ENCODE measurements around the gene TINAGL1.

The TINAGL1 gene

DNA sequence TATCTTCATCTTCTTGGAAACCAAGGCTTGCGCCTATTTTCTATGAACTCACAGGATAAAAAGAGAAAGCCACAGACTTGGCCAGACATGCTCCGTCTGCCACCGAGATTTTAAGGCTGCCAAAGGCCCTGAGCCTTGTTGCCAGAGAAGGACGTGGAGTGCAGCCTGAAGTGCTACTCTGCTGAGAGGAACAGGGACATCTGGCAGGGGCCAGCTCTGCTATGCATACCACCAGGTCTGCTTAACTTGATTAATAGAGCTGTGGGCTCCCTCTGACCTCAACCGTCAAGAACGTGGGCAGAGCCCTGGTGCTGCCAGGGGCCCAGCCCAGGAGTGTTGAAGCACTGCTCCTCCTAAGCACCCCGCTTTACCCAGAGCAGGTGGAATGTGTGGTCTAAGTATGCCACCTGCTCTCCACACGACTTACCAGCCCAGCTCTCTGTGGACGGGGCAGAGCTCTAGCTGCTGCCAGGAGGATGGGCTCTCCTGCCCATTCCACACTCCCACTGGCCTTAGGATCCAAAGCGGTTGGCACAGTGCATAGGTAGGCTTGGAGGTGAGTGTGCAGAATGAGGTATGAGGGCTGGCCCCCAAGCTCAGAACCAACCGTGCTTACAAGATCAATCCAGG is 51.7 kb downstream of the TINAGL1 start:
- H3K4me3 ChIP-seq (ENCODE audit: severe bottlenecking) = no peak overlapping the region
- H3K4me1 ChIP-seq (ENCODE audit: insufficient read depth, poor library complexity, severe bottlenecking) = no peaks in the 10 kb centered on the region
- ATAC-seq (ENCODE audit: low read depth) (no peak), DNase-seq (ENCODE audit: low spot score) (no peak)
- H3K27me3 ChIP-seq (ENCODE audit: insufficient read depth, poor library complexity, severe bottlenecking) = no peaks in the 10 kb centered on the region
- H3K27ac ChIP-seq (ENCODE audit: poor library complexity, severe bottlenecking) = no peak overlapping the region
- TF ChIP-seq, protein P1, sequence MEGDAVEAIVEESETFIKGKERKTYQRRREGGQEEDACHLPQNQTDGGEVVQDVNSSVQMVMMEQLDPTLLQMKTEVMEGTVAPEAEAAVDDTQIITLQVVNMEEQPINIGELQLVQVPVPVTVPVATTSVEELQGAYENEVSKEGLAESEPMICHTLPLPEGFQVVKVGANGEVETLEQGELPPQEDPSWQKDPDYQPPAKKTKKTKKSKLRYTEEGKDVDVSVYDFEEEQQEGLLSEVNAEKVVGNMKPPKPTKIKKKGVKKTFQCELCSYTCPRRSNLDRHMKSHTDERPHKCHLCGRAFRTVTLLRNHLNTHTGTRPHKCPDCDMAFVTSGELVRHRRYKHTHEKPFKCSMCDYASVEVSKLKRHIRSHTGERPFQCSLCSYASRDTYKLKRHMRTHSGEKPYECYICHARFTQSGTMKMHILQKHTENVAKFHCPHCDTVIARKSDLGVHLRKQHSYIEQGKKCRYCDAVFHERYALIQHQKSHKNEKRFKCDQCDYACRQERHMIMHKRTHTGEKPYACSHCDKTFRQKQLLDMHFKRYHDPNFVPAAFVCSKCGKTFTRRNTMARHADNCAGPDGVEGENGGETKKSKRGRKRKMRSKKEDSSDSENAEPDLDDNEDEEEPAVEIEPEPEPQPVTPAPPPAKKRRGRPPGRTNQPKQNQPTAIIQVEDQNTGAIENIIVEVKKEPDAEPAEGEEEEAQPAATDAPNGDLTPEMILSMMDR (IDR thresholded peaks at IDR 0.05; ENCODE audit: poor library complexity, severe bottlenecking) = no peak
- H3K36me3 ChIP-seq (ENCODE audit: low read depth) = peaks cover 37% of the 10 kb centered on the region
- no peaks in the 10 kb centered on the region for H3K9me3 ChIP-seq (ENCODE audit: severe bottlenecking)

DNA sequence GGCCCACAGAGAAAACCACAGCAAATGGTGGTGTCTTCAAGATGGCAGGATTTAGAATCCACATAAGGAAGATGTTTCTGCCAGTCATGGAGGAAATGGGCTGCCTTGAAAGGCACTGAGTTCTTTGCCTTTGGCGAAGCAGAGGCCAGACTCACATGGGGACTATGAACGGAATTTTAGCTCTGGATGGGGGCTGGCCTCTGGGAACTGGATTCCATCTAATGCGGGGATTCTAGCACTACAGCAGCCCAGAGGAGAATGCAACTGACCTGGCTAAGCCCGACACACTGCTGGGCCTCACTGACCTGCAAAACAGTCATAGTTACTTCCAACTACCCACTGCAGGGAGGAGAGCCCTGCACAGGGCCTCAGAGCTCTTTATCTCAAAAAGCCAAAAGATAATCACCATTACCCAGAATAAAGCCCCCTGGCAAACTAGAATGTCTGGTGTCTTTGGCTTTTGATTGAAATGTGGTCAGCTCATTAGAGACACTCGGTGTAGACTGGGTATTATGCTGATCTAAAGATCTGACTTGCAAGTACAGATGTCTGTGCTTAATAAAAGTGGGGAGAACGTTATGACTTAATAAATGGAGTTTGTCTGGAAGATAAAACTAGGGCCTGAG is 52.7 kb downstream of the TINAGL1 start:
- H3K27ac ChIP-seq (ENCODE audit: poor library complexity, severe bottlenecking) = no peak overlapping the region
- no peaks in the 10 kb centered on the region for H3K4me1 ChIP-seq (ENCODE audit: insufficient read depth, poor library complexity, severe bottlenecking)
- H3K9me3 ChIP-seq (ENCODE audit: severe bottlenecking) = no peaks in the 10 kb centered on the region
- no peaks in the 10 kb centered on the region for H3K27me3 ChIP-seq (ENCODE audit: insufficient read depth, poor library complexity, severe bottlenecking)
- peaks cover 45% of the 10 kb centered on the region for H3K36me3 ChIP-seq (ENCODE audit: low read depth)
- DNase-seq (ENCODE audit: low spot score) = no peak
- no peak overlapping the region for H3K4me3 ChIP-seq (ENCODE audit: severe bottlenecking)
- TF ChIP-seq, protein P1 (IDR thresholded peaks at IDR 0.05; ENCODE audit: poor library complexity, severe bottlenecking) = no peak
- ATAC-seq (ENCODE audit: low read depth) = no peak

DNA sequence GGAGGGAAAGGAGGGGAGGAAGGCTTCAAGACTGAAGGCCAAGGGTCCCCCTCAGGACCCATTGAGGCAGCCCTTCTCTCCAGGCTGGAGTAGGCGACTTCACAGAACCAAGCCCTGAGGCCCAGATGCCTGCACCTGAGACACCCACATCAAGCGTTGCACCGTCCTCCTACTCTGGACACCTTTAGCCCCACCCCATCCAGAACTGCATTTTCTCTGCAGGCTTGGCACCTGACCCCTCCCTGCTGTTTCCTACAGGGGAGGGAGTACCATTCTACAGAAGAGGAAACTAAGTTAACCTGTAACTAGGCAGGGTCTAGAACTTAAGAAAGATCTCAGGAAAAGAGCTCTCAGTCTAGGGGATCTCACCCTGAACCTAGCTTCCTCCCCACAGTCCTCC is 56.3 kb downstream of the TINAGL1 start:
- Histone ChIP-seq H3K27me3 (ENCODE audit: insufficient read depth, poor library complexity, severe bottlenecking) (no peaks in the 10 kb centered on the region), H3K4me3 (ENCODE audit: severe bottlenecking) (no peak overlapping the region), H3K4me1 (ENCODE audit: insufficient read depth, poor library complexity, severe bottlenecking) (peaks cover 1% of the 10 kb centered on the region), H3K27ac (ENCODE audit: poor library complexity, severe bottlenecking) (no peak overlapping the region), H3K9me3 (ENCODE audit: severe bottlenecking) (no peaks in the 10 kb centered on the region), H3K36me3 (ENCODE audit: low read depth) (peaks cover 64% of the 10 kb centered on the region)
- TF ChIP-seq, protein P1 (IDR thresholded peaks at IDR 0.05; ENCODE audit: poor library complexity, severe bottlenecking) = no peak
- no peak for ATAC-seq (ENCODE audit: low read depth)
- no peak for DNase-seq (ENCODE audit: low spot score)

DNA sequence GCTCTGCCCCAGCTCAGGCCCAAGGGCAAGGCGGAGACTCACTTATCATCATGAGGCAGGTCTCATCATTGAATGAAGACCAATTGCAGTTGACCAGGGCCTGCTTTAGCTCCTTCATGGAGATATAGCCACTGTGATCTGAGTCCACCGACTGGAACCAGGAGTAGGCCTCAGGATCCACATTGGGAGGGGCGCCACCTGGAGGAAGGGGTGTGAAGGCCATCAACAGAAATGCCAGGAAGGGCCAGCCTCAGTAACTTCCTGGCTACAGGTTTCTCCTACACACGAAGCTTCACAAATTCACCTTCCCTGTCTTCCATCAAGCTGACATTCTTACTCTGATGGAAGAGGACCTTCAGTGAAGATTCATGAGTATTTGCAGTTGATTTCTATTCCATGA is 56.8 kb downstream of the TINAGL1 start:
- Histone ChIP-seq H3K36me3 (ENCODE audit: low read depth) (peaks cover 64% of the 10 kb centered on the region), H3K27ac (ENCODE audit: poor library complexity, severe bottlenecking) (no peak overlapping the region), H3K4me3 (ENCODE audit: severe bottlenecking) (no peak overlapping the region), H3K4me1 (ENCODE audit: insufficient read depth, poor library complexity, severe bottlenecking) (peaks cover 6% of the 10 kb centered on the region), H3K9me3 (ENCODE audit: severe bottlenecking) (no peaks in the 10 kb centered on the region), H3K27me3 (ENCODE audit: insufficient read depth, poor library complexity, severe bottlenecking) (no peaks in the 10 kb centered on the region)
- no peak for ATAC-seq (ENCODE audit: low read depth)
- TF ChIP-seq, protein P1 (IDR thresholded peaks at IDR 0.05; ENCODE audit: poor library complexity, severe bottlenecking) = peak; percentile 38
- DNase-seq (ENCODE audit: low spot score) = no peak

All from RWPE2 (cell line).